Parathyroid adenoma (tissue), 2 donors: Measurements from ENCODE around the gene PNPLA6.

Experiments used
- H2AFZ ChIP-seq: fragments of 300-600 bp; sonication (generic); one replicate; pipeline ENCODE4 v1.7.0; 2017; ENCODE audit warnings: antibody characterized with exemption, mild to moderate bottlenecking
- H3K27ac ChIP-seq: fragments of 300-600 bp; sonication (generic); one replicate; pipeline ENCODE4 v1.7.0; 2017
- H3K27me3 ChIP-seq: fragments of 300-600 bp; sonication (generic); one replicate; pipeline ENCODE4 v1.7.0; 2017; ENCODE audit warnings: low read length; ENCODE audit not compliant: control insufficient read depth, insufficient read depth
- H3K36me3 ChIP-seq: fragments of 300-600 bp; sonication (generic); one replicate; pipeline ENCODE4 v1.7.0; 2017; ENCODE audit warnings: low read length; ENCODE audit not compliant: control insufficient read depth, insufficient read depth
- H3K4me1 ChIP-seq: fragments of 300-600 bp; sonication (generic); one replicate; pipeline ENCODE4 v1.7.0; 2017; ENCODE audit warnings: control low read depth
- H3K4me2 ChIP-seq: fragments of 300-600 bp; sonication (generic); one replicate; pipeline ENCODE4 v1.7.0; 2017; ENCODE audit warnings: low read length
- H3K4me3 ChIP-seq: fragments of 300-600 bp; sonication (generic); one replicate; pipeline ENCODE4 v1.7.0; 2017; ENCODE audit warnings: low read depth, low read length
- H3K79me2 ChIP-seq: fragments of 300-600 bp; sonication (generic); one replicate; pipeline ENCODE4 v1.7.0; 2017; ENCODE audit warnings: control low read depth
- H3K9ac ChIP-seq: fragments of 300-600 bp; sonication (generic); one replicate; pipeline ENCODE4 v1.7.0; 2017; ENCODE audit warnings: mild to moderate bottlenecking
- H3K9me3 ChIP-seq: fragments of 300-600 bp; sonication (generic); one replicate; pipeline ENCODE4 v1.7.0; 2017; ENCODE audit warnings: low read length; ENCODE audit not compliant: control insufficient read depth
- TF ChIP-seq, protein P1 (sequence below): fragments of 300-600 bp; sonication (generic); IDR thresholded peaks from one replicate; pipeline ENCODE4 v1.7.0; 2017; ENCODE audit warnings: antibody characterized with exemption, mild to moderate bottlenecking
- donor health status: primary hyperparathyroidism.

The PNPLA6 gene

GRCh38 chr19:7595466-7596133 is 60.1 kb downstream of the PNPLA6 start, which contains the start of gene CAMSAP3:
CAMSAP3 (plus strand) TSS chr19:7595863; CDS start chr19:7596003, 140 bp downstream.
- peak within 1 kb of the TSS; percentile 76 for H3K9ac ChIP-seq
- no peak within 1 kb of the TSS for H3K27ac ChIP-seq
- peak within 1 kb of the TSS; percentile 88 for H2AFZ ChIP-seq
- no peaks in the 10 kb centered on the region for H3K27me3 ChIP-seq
- peak within 1 kb of the TSS; percentile 72 for H3K4me2 ChIP-seq
- H3K4me1 ChIP-seq, result peaks cover 2% of the 10 kb centered on the region
- no peaks in the 10 kb centered on the region for H3K9me3 ChIP-seq
- TF ChIP-seq, protein P1, sequence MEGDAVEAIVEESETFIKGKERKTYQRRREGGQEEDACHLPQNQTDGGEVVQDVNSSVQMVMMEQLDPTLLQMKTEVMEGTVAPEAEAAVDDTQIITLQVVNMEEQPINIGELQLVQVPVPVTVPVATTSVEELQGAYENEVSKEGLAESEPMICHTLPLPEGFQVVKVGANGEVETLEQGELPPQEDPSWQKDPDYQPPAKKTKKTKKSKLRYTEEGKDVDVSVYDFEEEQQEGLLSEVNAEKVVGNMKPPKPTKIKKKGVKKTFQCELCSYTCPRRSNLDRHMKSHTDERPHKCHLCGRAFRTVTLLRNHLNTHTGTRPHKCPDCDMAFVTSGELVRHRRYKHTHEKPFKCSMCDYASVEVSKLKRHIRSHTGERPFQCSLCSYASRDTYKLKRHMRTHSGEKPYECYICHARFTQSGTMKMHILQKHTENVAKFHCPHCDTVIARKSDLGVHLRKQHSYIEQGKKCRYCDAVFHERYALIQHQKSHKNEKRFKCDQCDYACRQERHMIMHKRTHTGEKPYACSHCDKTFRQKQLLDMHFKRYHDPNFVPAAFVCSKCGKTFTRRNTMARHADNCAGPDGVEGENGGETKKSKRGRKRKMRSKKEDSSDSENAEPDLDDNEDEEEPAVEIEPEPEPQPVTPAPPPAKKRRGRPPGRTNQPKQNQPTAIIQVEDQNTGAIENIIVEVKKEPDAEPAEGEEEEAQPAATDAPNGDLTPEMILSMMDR, result no peak
- H3K4me3 ChIP-seq, result peak within 1 kb of the TSS; percentile 61
- H3K36me3 ChIP-seq, result no peaks in the 10 kb centered on the region
- no peaks in the 10 kb centered on the region for H3K79me2 ChIP-seq

- Histone ChIP-seq H3K9ac (peak overlapping the region; percentile 76), H3K27me3 (no peaks in the 10 kb centered on the region), H3K36me3 (no peaks in the 10 kb centered on the region), H2AFZ (peak overlapping the region; percentile 58), H3K4me3 (peak overlapping the region; percentile 43), H3K27ac (no peak overlapping the region), H3K79me2 (no peaks in the 10 kb centered on the region), H3K4me1 (peaks cover 2% of the 10 kb centered on the region), H3K4me2 (peak overlapping the region; percentile 58), H3K9me3 (no peaks in the 10 kb centered on the region)
- TF ChIP-seq, protein P1, result no peak
Measured at GRCh38 chr19:7596211-7596937, 60.9 kb downstream of the PNPLA6 start.

- no peaks in the 10 kb centered on the region for H3K79me2 ChIP-seq
- H3K36me3 ChIP-seq, result no peaks in the 10 kb centered on the region
- peaks cover 8% of the 10 kb centered on the region for H3K4me1 ChIP-seq
- H3K9me3 ChIP-seq, result no peaks in the 10 kb centered on the region
- TF ChIP-seq, protein P1, result no peak
- H2AFZ ChIP-seq, result no peak overlapping the region
- H3K27ac ChIP-seq, result no peak overlapping the region
- no peak overlapping the region for H3K4me2 ChIP-seq
- no peak overlapping the region for H3K9ac ChIP-seq
- no peak overlapping the region for H3K4me3 ChIP-seq
- no peaks in the 10 kb centered on the region for H3K27me3 ChIP-seq
Measured at GRCh38 chr19:7597689-7598088, 62.2 kb downstream of the PNPLA6 start.

GRCh38 chr19:7598180-7598579 is 62.7 kb downstream of the PNPLA6 start:
- H3K27ac ChIP-seq, result no peak overlapping the region
- H3K4me3 ChIP-seq, result no peak overlapping the region
- H3K79me2 ChIP-seq, result no peaks in the 10 kb centered on the region
- no peak overlapping the region for H3K4me2 ChIP-seq
- TF ChIP-seq, protein P1, result no peak
- H3K4me1 ChIP-seq, result peaks cover 8% of the 10 kb centered on the region
- no peaks in the 10 kb centered on the region for H3K27me3 ChIP-seq
- no peaks in the 10 kb centered on the region for H3K36me3 ChIP-seq
- H2AFZ ChIP-seq, result no peak overlapping the region
- no peak overlapping the region for H3K9ac ChIP-seq
- H3K9me3 ChIP-seq, result no peaks in the 10 kb centered on the region
